B cell (primary cell): ENCODE results near the gene RABGAP1. TPM values are rescaled to one million over a fixed set of nuclear protein-coding genes. Genes with fewer than 3 reads are reported as not detected.

Experiments
- ATAC-seq: fragments of 200-7000 bp; cut with Tn5 transposase; one replicate; pipeline ENCODE4 v1.10.0; 2021; ENCODE audit warnings: low read depth, mild to moderate bottlenecking, moderate number of reproducible peaks, moderate library complexity
- CTCF ChIA-PET: fragments of 350-600 bp; sonication (Branson Sonifier 250); formaldehyde crosslinking; loops from one replicate; lab custom pipeline; 2021; ENCODE audit warnings: antibody characterized with exemption, inconsistent platforms; lab: Charles Lee
- POLR2A ChIA-PET: fragments of 350-600 bp; sonication (Branson Sonifier 250); formaldehyde crosslinking; loops from one replicate; lab custom pipeline; 2021; ENCODE audit warnings: antibody characterized with exemption; lab: Charles Lee
- DNase-seq: peaks from one replicate; pipeline ENCODE4 v3.0.0; 2013
- H2AFZ ChIP-seq: 2 replicates; pipeline ENCODE4 v1.6.1; 2012; ENCODE audit warnings: mild to moderate bottlenecking, low read depth, low read length; ENCODE audit not compliant: insufficient read depth, poor library complexity, severe bottlenecking
- H3K27ac ChIP-seq, 2 donors: 1 replicate in 1 of 2; 2 replicates in 1 of 2; pipeline ENCODE4 v1.5.1; 2012 to 2013; ENCODE audit warnings: low read length in 2 of 2, mild to moderate bottlenecking in 2 of 2, moderate library complexity in 1 of 2
- H3K27me3 ChIP-seq, 4 experiments: fragments of 200-600 bp in 1 of 4; sonication (generic) in 1 of 4; replicated peaks in 1 of 4; 1 replicate in 2 of 4; 2 replicates in 2 of 4; pipeline versions ENCODE4 v1.6.1 to v1.7.0; 2013 to 2016; ENCODE audit warnings: low read length in 3 of 4, mild to moderate bottlenecking in 2 of 4, mixed read lengths in 1 of 4, moderate library complexity in 1 of 4; ENCODE audit not compliant: insufficient read depth in 4 of 4, control insufficient read depth in 3 of 4; ENCODE audit errors: control extremely low read depth in 1 of 4
- H3K36me3 ChIP-seq, 2 experiments: replicated peaks in 1 of 2; 1 replicate in 1 of 2; 2 replicates in 1 of 2; pipeline versions ENCODE4 v1.6.1 to v1.7.1; 2013; ENCODE audit warnings: low read length in 1 of 2; ENCODE audit not compliant: insufficient read depth in 2 of 2, control insufficient read depth in 1 of 2; ENCODE audit errors: control extremely low read depth in 1 of 2, extremely low read depth in 1 of 2
- H3K4me1 ChIP-seq, 2 donors: fragments of 200-600 bp in 1 of 2; sonication (generic) in 1 of 2; 1 replicate in 1 of 2; 2 replicates in 1 of 2; pipeline versions ENCODE4 v1.5.1 to v1.6.1; 2013 to 2017; ENCODE audit warnings: low read length in 2 of 2; ENCODE audit not compliant: control insufficient read depth in 2 of 2, insufficient read depth in 2 of 2
- H3K4me2 ChIP-seq: replicated peaks from 2 replicates; pipeline ENCODE3; 2012; ENCODE audit warnings: mild to moderate bottlenecking, low read depth, low read length; ENCODE audit not compliant: poor library complexity, severe bottlenecking
- H3K4me3 ChIP-seq, 5 experiments: fragments of 200-600 bp in 1 of 5; sonication (generic) in 1 of 5; 1 replicate in 3 of 5; 2 replicates in 2 of 5; pipeline versions ENCODE4 v1.5.1 to v1.7.0; 2011 to 2016; ENCODE audit warnings: low read length in 4 of 5, mild to moderate bottlenecking in 4 of 5, low read depth in 2 of 5, control low read depth in 1 of 5, moderate library complexity in 1 of 5; ENCODE audit not compliant: insufficient read depth in 1 of 5; ENCODE audit errors: control extremely low read depth in 1 of 5, extremely low read depth in 1 of 5
- H3K79me2 ChIP-seq: fragments of 200-600 bp; sonication (generic); one replicate; pipeline ENCODE4 v1.6.0; 2016; ENCODE audit warnings: low read length; ENCODE audit not compliant: control insufficient read depth, insufficient read depth
- H3K9ac ChIP-seq: fragments of 200-600 bp; sonication (generic); 2 replicates; pipeline ENCODE4 v1.6.1; 2017; ENCODE audit warnings: mild to moderate bottlenecking, low read length, moderate library complexity
- H3K9me3 ChIP-seq, 3 donors: one replicate each; pipeline versions ENCODE4 v1.6.1 to v1.7.1; 2013; ENCODE audit warnings: low read length in 2 of 3; ENCODE audit not compliant: control insufficient read depth in 2 of 3, insufficient read depth in 1 of 3; ENCODE audit errors: control extremely low read depth in 1 of 3
- H4K20me1 ChIP-seq: 2 replicates; pipeline ENCODE4 v1.6.0; 2012; ENCODE audit warnings: mild to moderate bottlenecking, low read length; ENCODE audit not compliant: insufficient read depth, control insufficient read depth, poor library complexity, severe bottlenecking
- H3K27ac Mint-ChIP-seq: one replicate; pipeline ENCODE4 v1.8.0; 2021; ENCODE audit warnings: mixed read lengths
- H3K27me3 Mint-ChIP-seq: one replicate; pipeline ENCODE4 v1.8.0; 2021; ENCODE audit warnings: mixed read lengths
- H3K4me1 Mint-ChIP-seq: one replicate; pipeline ENCODE4 v1.8.0; 2021; ENCODE audit warnings: mixed read lengths
- H3K4me3 Mint-ChIP-seq: one replicate; pipeline ENCODE4 v1.8.0; 2021; ENCODE audit warnings: mixed read lengths
- H3K9me3 Mint-ChIP-seq: one replicate; pipeline ENCODE4 v1.8.0; 2022; ENCODE audit warnings: mixed read lengths; ENCODE audit not compliant: insufficient read depth
- CTCF ChIP-seq: fragments of 200-600 bp; IDR thresholded peaks from one replicate; pipeline ENCODE4 v1.8.0; 2022; ENCODE audit warnings: antibody characterized with exemption, mild to moderate bottlenecking
- EZH2 ChIP-seq: IDR thresholded peaks from 2 replicates; pipeline ENCODE4 v1.6.1; 2012; ENCODE audit warnings: borderline replicate concordance, low read depth, mild to moderate bottlenecking, moderate library complexity, low read length; ENCODE audit not compliant: insufficient read depth, poor library complexity, severe bottlenecking
- WGBS: methylation state at CpG from one replicate; pipeline ENCODE4 v1.1.5; 2013; ENCODE audit warnings: missing lambda C conversion rate; ENCODE audit not compliant: insufficient coverage; 5-methylcytosine and 5-hydroxymethylcytosine counted together
- intact Hi-C: fragments of 100-400 bp; cut with micrococcal nuclease; formaldehyde crosslinking; loops from one replicate; pipeline ENCODE4 v1.10.0; 2022
- polyA plus RNA-seq: library from polyadenylated mRNA; depleted of rRNA; stranded (reverse); fragments of >200 nt; gene quantifications from 2 replicates; pipeline ENCODE4 v1.2.3, GENCODE V29; 2012
- total RNA-seq, 2 donors: library from RNA; stranded (reverse); fragments of 120-200 nt in 1 of 2; gene quantifications; 1 replicate in 1 of 2; 2 replicates in 1 of 2; pipeline versions ENCODE4 v1.2.3 to v1.2.4, GENCODE V29; 2013 to 2022

Gene RABGAP1
- total and polyA plus RNA-seq, 2 donors (not counting 1 experiment from before 2014, with no cell fraction given): 13.9 to 81.0 TPM

- no peaks in the 10 kb centered on the region for H3K27me3 Mint-ChIP-seq
- TF ChIP-seq CTCF: no peak
- TF ChIP-seq EZH2: no peak
Measured at GRCh38 chr9:123061216-123061615, 120.4 kb downstream of the RABGAP1 start.

DNA sequence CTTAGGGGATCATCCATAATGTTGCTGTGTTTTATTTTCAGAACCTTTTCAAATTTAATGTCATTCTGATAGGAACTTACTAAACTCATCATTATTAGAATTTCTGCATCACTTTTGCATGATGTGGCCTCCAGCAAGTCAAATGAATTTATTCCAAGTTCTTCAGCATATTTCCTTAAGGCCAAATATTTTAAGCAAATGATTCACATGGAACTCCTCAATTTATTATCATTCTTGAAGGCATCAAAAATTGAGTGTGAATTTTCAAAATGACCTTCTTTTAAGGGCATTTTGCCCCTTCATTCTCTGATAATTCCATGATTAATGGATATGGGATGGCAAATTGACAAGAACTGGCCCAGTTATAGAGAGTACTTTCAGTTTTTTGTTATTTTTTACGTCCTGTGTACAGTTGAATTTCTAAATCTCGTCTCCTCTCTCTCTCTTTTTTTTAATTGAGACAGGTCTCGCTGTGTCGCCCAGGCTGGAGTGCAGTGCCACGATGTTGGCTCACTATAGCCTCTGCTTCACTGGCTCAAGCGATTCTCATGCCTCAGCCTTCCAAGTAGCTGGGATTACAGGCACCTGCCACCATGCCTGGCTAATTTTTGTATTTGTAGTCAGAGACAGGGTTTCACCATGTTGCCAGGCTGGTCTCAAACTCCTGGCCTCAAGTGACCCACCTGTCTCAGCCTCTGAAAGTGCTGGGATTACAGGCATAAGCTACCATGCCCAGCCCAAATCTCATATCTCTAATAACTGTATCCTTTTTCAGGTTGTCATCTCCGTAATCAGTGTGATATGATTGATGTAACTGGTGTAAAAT, 121.7 kb downstream of the RABGAP1 start:
- intact Hi-C loops: no loop called here
- POLR2A ChIA-PET: no interaction called here
- Histone ChIP-seq H3K4me3 (no peak overlapping the region), H2AFZ (no peak overlapping the region), H3K9me3 (no peaks in the 10 kb centered on the region), H3K79me2 (no peaks in the 10 kb centered on the region), H3K4me1 (no peaks in the 10 kb centered on the region), H3K9ac (no peak overlapping the region), H3K27ac (no peak overlapping the region), H3K4me2 (no peak overlapping the region), H3K27me3 (no peaks in the 10 kb centered on the region), H3K36me3 (peaks cover 0 to 25% of the 10 kb centered on the region in 2 experiments), H4K20me1 (no peaks in the 10 kb centered on the region)
- H3K27ac Mint-ChIP-seq: no peak overlapping the region
- ATAC-seq: no peak
- no peaks in the 10 kb centered on the region for H3K9me3 Mint-ChIP-seq
- TF ChIP-seq EZH2 (no peak), CTCF (no peak)
- H3K4me3 Mint-ChIP-seq: no peak overlapping the region
- H3K4me1 Mint-ChIP-seq: no peaks in the 10 kb centered on the region
- CTCF ChIA-PET: interaction anchor here (0.6 kb wide), 1 partner anchor 56 kb away, joined by 3 read pairs; no protein-coding TSS in a partner anchor
- no peak for DNase-seq
- H3K27me3 Mint-ChIP-seq: no peaks in the 10 kb centered on the region
- 98% methylated on average over 6 of the region's 7 CpGs for WGBS

More at GRCh38 chr9:123061216-123061615, 120.4 kb downstream of the RABGAP1 start:
- Histone ChIP-seq H3K27me3 (no peaks in the 10 kb centered on the region), H3K27ac (no peak overlapping the region), H3K4me3 (no peak overlapping the region), H3K79me2 (no peaks in the 10 kb centered on the region), H2AFZ (no peak overlapping the region), H3K9ac (no peak overlapping the region), H3K36me3 (peaks cover 0 to 15% of the 10 kb centered on the region in 2 experiments), H4K20me1 (no peaks in the 10 kb centered on the region), H3K9me3 (no peaks in the 10 kb centered on the region), H3K4me2 (no peak overlapping the region), H3K4me1 (no peaks in the 10 kb centered on the region)
- Mint-ChIP-seq H3K4me3 (no peak overlapping the region), H3K4me1 (no peaks in the 10 kb centered on the region), H3K9me3 (no peaks in the 10 kb centered on the region), H3K27ac (no peak overlapping the region)
- WGBS: 100% methylated on average over 3 of the region's 7 CpGs
- DNase-seq: no peak
- ChIA-PET POLR2A (no interaction called here), CTCF (no interaction called here)
- no peak for ATAC-seq
- intact Hi-C loops: no loop called here
